ENCODE results near the gene DZIP1L. TPM values are rescaled to one million over a fixed set of nuclear protein-coding genes. Genes with fewer than 3 reads are reported as not detected.

The DZIP1L gene
- total RNA-seq, 1 experiment from 2014 or later, result 10.4 TPM

DNA sequence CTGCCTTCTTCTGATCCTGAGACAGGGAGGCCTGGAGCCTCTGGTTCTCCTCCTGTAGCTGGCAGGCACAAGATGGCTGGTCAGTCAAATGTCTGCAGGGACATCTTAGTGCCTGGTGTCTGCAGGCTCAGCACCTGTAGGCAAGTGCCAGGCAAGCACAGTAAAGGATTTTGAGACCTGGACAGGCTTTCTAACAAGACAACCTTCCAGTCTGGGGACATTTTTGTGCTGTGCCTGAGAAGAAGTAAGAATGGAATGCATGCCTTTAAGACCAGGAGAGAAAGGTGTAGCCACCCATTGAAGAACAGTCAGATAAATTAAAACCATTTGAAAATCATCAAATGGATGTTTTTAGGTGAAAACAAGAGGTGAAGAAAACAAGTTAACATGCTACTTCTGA, 31.2 kb downstream of the DZIP1L start:
- no peak overlapping the region for H3K14ac ChIP-seq (ENCODE audit: insufficient read depth, low read length)
- H3T11ph ChIP-seq (ENCODE audit: low read length), result no peak overlapping the region
- H3K18ac ChIP-seq (ENCODE audit: insufficient read length, low read depth, low read length), result no peak overlapping the region
- H2BK5ac ChIP-seq (ENCODE audit: insufficient read length, low read length), result no peak overlapping the region
- H3K27ac ChIP-seq (ENCODE audit: insufficient read length, low read depth, low read length), result no peak overlapping the region
- Mint-ChIP-seq H3K27ac (no peak overlapping the region), H3K36me3 (ENCODE audit: insufficient read depth in 1 of 3, low read depth in 3 of 3) (peaks cover 32 to 58% (median 53%) of the 10 kb centered on the region in 3 experiments), H3K4me3 (no peak overlapping the region), H3K4me1 (peaks cover 0 to 8% of the 10 kb centered on the region in 2 experiments; a peak in 1 of 4 replicates), H3K27me3 (ENCODE audit: low read depth) (no peaks in the 10 kb centered on the region), H3K9me3 (no peaks in the 10 kb centered on the region)
- H3K9ac ChIP-seq (ENCODE audit: extremely low read depth, insufficient read length, low read length), result no peak overlapping the region
- DNase-seq, result no peak
- H3K23ac ChIP-seq (ENCODE audit: insufficient read length, low read depth, low read length), result no peak overlapping the region
- no peak overlapping the region for H4K91ac ChIP-seq (ENCODE audit: insufficient read length, low read depth, low read length)
- no peaks in the 10 kb centered on the region for H3K79me2 ChIP-seq (ENCODE audit: insufficient read depth, low read length)
- no peaks in the 10 kb centered on the region for H3K79me1 ChIP-seq (ENCODE audit: insufficient read depth, low read depth, low read length, poor library complexity, severe bottlenecking)
- no peak overlapping the region for H2BK12ac ChIP-seq (ENCODE audit: insufficient read length, low read depth, low read length)
- no peak overlapping the region for H2BK120ac ChIP-seq (ENCODE audit: low read depth, low read length, poor library complexity, severe bottlenecking)
- H3K23me2 ChIP-seq (ENCODE audit: insufficient read length, low read depth, low read length, poor library complexity, severe bottlenecking), result no peaks in the 10 kb centered on the region
- H3K27me3 ChIP-seq (ENCODE audit: insufficient read depth, low read length), result no peaks in the 10 kb centered on the region
- H4K20me1 ChIP-seq (ENCODE audit: control insufficient read depth, insufficient read depth, insufficient read length), result no peaks in the 10 kb centered on the region
- H4K5ac ChIP-seq (ENCODE audit: insufficient read length, low read depth, low read length), result no peak overlapping the region
- H2AFZ ChIP-seq (ENCODE audit: low read length), result no peak overlapping the region
- no peak overlapping the region for H3K56ac ChIP-seq (ENCODE audit: insufficient read length, low read depth, low read length)
- H3K4me1 ChIP-seq (ENCODE audit: insufficient read depth, low read length), result no peaks in the 10 kb centered on the region
- no peaks in the 10 kb centered on the region for H3K9me3 ChIP-seq (ENCODE audit: control insufficient read depth, low read depth, low read length)
- no peak overlapping the region for H2BK15ac ChIP-seq (ENCODE audit: low read depth, low read length)
- TF ChIP-seq, protein P1, sequence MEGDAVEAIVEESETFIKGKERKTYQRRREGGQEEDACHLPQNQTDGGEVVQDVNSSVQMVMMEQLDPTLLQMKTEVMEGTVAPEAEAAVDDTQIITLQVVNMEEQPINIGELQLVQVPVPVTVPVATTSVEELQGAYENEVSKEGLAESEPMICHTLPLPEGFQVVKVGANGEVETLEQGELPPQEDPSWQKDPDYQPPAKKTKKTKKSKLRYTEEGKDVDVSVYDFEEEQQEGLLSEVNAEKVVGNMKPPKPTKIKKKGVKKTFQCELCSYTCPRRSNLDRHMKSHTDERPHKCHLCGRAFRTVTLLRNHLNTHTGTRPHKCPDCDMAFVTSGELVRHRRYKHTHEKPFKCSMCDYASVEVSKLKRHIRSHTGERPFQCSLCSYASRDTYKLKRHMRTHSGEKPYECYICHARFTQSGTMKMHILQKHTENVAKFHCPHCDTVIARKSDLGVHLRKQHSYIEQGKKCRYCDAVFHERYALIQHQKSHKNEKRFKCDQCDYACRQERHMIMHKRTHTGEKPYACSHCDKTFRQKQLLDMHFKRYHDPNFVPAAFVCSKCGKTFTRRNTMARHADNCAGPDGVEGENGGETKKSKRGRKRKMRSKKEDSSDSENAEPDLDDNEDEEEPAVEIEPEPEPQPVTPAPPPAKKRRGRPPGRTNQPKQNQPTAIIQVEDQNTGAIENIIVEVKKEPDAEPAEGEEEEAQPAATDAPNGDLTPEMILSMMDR (conservative IDR thresholded peaks at IDR 0.05), result no peak
- H4K8ac ChIP-seq (replicated peaks; ENCODE audit: insufficient read length, low read depth, low read length), result no peak overlapping the region
- no peak overlapping the region for H2AK5ac ChIP-seq (ENCODE audit: insufficient read length, low read length)
- H3K4ac ChIP-seq (ENCODE audit: low read depth, low read length), result no peak overlapping the region
- H3K4me2 ChIP-seq (ENCODE audit: insufficient read depth, insufficient read length, low read length), result no peak overlapping the region
- no peak overlapping the region for H2BK20ac ChIP-seq (ENCODE audit: low read depth, low read length, poor library complexity, severe bottlenecking)
